Activated naive CD4-positive, alpha-beta T cell treated with anti-CD3 and anti-CD28 coated beads, Interleukin-2, amount 10 ng/mL, durations not matched to agents 7 days and 5 days (primary cell): Measurements from ENCODE around the gene RYR2.
A peak's percentile ranks its signal among the peaks of the same experiment; 100 is the strongest.
"Not testable (repeated sequence)": the region's sequence is repeated elsewhere in the genome, so short reads cannot be mapped to it uniquely, and the experiment has no call there.

Source experiments
- CTCF ChIA-PET: fragments of 350-600 bp; sonication (Branson Sonifier 250); formaldehyde crosslinking; loops from one replicate; lab custom pipeline; 2021; ENCODE audit warnings: antibody characterized with exemption; lab: Charles Lee
- DNase-seq: peaks from one replicate; pipeline ENCODE4 v3.0.0-alpha.2; 2020
- H3K27ac Mint-ChIP-seq: one replicate; pipeline ENCODE4 v1.8.0; 2021; ENCODE audit warnings: mild to moderate bottlenecking, moderate library complexity, mixed read lengths
- H3K27me3 Mint-ChIP-seq: one replicate; pipeline ENCODE4 v1.8.0; 2021; ENCODE audit warnings: mild to moderate bottlenecking, mixed read lengths
- H3K36me3 Mint-ChIP-seq: one replicate; pipeline ENCODE4 v1.8.0; 2021; ENCODE audit warnings: mixed read lengths
- H3K4me1 Mint-ChIP-seq: one replicate; pipeline ENCODE4 v1.8.0; 2021; ENCODE audit warnings: mixed read lengths
- H3K4me3 Mint-ChIP-seq: one replicate; pipeline ENCODE4 v1.8.0; 2021; ENCODE audit warnings: mild to moderate bottlenecking, moderate library complexity, mixed read lengths
- H3K9me3 Mint-ChIP-seq: one replicate; pipeline ENCODE4 v1.8.0; 2021; ENCODE audit warnings: mixed read lengths

The RYR2 gene

DNA sequence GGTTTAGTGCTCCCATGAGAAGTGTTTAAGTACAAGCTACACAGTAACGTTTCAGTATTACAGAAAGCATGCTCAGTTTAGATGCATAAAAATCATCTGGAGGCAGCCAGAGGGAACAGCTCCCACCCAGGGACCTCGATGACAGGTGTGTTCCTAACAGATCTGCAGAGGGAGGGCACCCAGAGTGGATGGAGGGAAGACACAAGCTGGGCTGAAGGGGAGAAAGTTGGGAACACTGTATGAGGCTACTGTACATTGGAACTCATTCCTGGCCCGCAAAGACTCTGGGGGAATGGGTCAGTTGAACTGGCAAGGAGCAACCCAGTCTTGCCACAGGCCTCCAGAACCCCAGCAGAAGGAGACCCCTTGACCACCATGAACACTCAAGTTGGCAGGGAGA, 796.3 kb downstream of the RYR2 start:
- H3K4me1 Mint-ChIP-seq, result no peaks in the 10 kb centered on the region
- H3K36me3 Mint-ChIP-seq, result no peaks in the 10 kb centered on the region
- no peak overlapping the region for H3K4me3 Mint-ChIP-seq
- no peak overlapping the region for H3K27ac Mint-ChIP-seq
- CTCF ChIA-PET, result no interaction called here
- DNase-seq, result no peak
- H3K9me3 Mint-ChIP-seq, result peaks cover 9% of the 10 kb centered on the region
- no peaks in the 10 kb centered on the region for H3K27me3 Mint-ChIP-seq

DNA sequence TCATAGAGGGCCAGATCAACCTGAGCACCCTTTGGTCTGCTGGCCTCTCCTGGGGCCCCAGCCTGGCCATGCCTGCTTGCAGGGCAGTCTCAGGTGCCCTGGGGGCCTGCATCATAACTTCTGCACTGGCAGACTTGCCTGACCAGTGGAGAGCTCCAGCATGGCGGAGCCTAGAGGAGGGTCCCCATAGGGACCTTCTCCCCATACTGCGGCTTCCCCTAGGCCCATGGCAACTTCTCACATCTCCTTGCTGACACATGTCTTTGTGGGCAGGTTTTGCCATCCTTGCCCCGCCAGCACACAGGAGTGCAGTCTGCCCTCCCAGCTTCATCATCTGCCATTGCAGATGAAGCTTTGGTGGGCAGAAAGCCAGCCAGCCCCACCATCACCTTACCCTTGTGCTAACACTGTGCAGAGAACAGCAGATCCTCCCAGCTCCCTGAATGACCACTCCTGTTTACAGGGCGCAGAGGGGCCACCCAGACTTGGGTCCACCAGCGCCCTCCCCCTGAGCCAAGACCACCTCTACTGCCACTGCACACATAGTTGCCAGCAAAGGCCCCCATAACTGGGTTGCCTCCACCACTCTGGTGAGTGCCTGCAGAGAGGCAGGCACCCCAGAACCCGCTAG, 797.0 kb downstream of the RYR2 start:
- Mint-ChIP-seq H3K4me3 (no peak overlapping the region), H3K27ac (no peak overlapping the region), H3K9me3 (peaks cover 9% of the 10 kb centered on the region), H3K36me3 (no peaks in the 10 kb centered on the region), H3K4me1 (no peaks in the 10 kb centered on the region), H3K27me3 (no peaks in the 10 kb centered on the region)
- no peak for DNase-seq
- CTCF ChIA-PET, result no interaction called here

DNA sequence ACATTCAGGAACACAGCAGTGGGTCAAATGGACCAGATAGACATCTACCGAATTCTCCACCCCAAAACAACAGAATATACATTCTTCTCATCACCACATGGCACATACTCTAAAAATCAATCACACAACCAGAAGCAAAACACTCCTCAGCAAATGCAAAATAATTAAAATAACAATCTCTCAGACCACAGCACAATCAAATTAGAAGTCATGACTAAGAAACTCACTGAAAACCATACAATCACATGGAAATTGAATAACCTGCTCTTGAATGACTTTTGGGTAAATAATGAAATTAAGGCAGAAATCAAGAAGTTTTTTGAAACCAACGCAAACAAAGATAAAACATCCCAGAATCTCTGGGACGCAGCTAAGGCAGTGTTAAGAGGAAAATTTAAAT, 799.5 kb downstream of the RYR2 start:
- Mint-ChIP-seq H3K36me3 (no peaks in the 10 kb centered on the region), H3K27ac (no peak overlapping the region), H3K4me3 (no peak overlapping the region), H3K4me1 (no peaks in the 10 kb centered on the region), H3K9me3 (peaks cover 11% of the 10 kb centered on the region), H3K27me3 (no peaks in the 10 kb centered on the region)
- CTCF ChIA-PET, result no interaction called here
- no peak for DNase-seq

DNA sequence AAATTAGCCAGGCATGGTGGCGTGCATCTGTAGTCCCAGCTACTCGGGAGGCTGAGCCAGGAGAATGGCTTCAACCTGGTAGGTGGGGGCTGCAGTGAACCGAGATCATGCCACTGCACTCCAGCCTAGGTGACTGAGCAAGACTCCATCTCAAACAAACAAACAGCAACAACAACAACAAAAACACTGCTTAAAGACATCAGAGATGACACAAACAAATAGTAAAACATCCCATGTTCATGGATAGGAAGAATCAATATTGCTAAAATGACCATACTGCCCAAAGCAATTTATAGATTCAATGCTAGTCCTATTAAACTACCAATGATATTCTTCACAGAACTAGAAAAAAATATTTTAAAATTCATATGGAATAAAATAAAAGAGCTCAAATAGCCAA, 801.5 kb downstream of the RYR2 start:
- H3K27me3 Mint-ChIP-seq, CTCF ChIA-PET, H3K4me1 Mint-ChIP-seq, DNase-seq, H3K27ac Mint-ChIP-seq, H3K9me3 Mint-ChIP-seq, H3K4me3 Mint-ChIP-seq, H3K36me3 Mint-ChIP-seq: not testable (repeated sequence)

DNA sequence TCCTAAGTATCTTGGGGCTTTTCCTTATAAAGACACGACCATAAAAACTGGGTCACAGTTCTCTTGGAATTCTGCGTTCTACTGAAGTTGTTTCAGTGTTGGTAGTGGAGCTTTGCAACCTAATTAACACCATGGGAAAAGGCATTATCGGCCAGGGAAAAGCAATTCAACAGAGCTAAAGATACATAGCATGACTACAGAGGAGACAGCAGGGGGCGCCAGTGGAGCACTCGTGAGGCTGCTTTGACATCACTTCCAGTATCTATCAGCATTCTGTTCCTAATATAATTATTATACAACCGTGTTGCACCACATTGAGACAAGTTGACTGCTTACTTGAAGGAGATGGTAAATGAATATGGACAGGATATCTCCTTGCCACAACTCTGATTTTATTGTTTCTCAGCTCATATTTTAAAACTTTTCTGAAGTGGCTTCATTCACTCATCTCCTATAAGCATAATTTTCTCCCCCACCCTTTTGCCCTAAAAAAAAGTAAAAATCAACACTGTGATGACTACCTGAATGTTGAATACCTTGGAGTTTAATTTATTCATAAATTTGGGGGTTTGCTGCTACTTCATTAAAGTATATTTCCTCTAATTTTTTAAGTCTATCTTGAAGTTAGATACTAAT, 809.3 kb downstream of the RYR2 start:
- Mint-ChIP-seq H3K9me3 (peaks cover 5% of the 10 kb centered on the region), H3K27me3 (no peaks in the 10 kb centered on the region), H3K4me3 (no peak overlapping the region), H3K27ac (no peak overlapping the region), H3K36me3 (no peaks in the 10 kb centered on the region), H3K4me1 (no peaks in the 10 kb centered on the region)
- CTCF ChIA-PET, result interaction anchor here (1.2 kb wide), 1 partner anchor 12 kb away, joined by 13 read pairs; no protein-coding TSS in a partner anchor
- peak; percentile 21 for DNase-seq

DNA sequence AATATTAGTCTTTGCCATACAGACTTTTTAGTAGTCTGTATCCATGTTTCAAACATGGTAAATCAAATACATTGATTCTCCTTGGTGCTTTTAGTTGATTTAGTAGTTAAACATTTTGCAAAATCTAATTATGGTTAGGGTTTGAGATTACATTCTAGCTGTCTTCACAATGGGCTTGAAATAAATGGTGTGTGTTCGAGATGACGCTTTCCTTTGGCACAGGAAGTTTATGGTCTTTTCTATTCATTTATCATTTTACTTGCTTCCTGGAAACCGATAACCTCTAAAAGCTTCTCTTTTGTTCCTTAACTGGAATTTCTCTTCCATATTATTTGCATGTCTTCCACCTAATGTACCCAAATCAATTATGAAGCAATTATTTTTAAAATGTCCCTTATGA, 810.4 kb downstream of the RYR2 start:
- H3K27ac Mint-ChIP-seq, result no peak overlapping the region
- no peak overlapping the region for H3K4me3 Mint-ChIP-seq
- DNase-seq, result no peak
- no peaks in the 10 kb centered on the region for H3K27me3 Mint-ChIP-seq
- CTCF ChIA-PET, result no interaction called here
- H3K36me3 Mint-ChIP-seq, result no peaks in the 10 kb centered on the region
- H3K9me3 Mint-ChIP-seq, result peaks cover 5% of the 10 kb centered on the region
- H3K4me1 Mint-ChIP-seq, result no peaks in the 10 kb centered on the region

DNA sequence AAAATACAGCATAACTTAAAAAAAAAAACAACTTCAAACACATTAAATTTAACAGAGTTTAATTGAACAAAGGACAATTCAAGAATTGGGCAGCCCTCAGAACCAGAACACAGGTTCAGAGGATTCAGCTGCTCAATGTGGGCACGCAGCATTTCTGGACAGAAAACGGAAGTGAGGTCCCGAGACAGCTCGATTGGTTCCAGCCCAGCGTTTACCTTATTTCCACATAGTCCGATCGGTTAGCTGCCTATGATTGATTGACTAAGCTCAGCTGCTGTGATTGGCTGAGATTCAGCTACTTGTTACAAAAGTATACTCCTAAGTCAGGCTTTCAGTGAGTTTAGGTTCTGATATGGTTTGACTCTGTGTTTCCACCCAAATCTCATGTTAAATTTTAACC, 815.5 kb downstream of the RYR2 start:
- Mint-ChIP-seq H3K4me1 (no peaks in the 10 kb centered on the region), H3K27ac (no peak overlapping the region), H3K9me3 (peaks cover 3% of the 10 kb centered on the region), H3K36me3 (no peaks in the 10 kb centered on the region), H3K4me3 (no peak overlapping the region), H3K27me3 (no peaks in the 10 kb centered on the region)
- CTCF ChIA-PET, result no interaction called here
- no peak for DNase-seq

DNA sequence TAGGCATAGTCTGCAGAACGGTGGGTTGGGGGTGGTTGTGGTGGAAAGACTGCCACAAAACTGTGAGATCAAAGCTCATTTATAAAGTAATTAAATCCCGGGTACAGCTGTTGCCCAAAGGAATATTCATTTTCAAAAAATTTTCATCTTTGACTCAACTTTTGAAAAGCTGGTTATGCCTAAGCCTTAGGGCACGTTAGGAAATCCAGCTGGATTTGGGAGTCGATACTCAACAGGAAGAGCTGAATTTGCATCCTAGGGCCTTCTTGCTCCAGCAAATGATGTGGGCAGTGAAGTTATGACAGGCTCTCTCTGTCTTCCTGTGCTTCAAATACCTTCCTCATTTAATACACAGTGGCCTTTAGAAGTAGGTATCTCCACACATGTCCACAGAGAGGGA, 817.0 kb downstream of the RYR2 start:
- Mint-ChIP-seq H3K4me1 (no peaks in the 10 kb centered on the region), H3K27me3 (no peaks in the 10 kb centered on the region), H3K9me3 (peaks cover 3% of the 10 kb centered on the region), H3K27ac (no peak overlapping the region), H3K4me3 (no peak overlapping the region), H3K36me3 (no peaks in the 10 kb centered on the region)
- DNase-seq, result no peak
- CTCF ChIA-PET, result no interaction called here

DNA sequence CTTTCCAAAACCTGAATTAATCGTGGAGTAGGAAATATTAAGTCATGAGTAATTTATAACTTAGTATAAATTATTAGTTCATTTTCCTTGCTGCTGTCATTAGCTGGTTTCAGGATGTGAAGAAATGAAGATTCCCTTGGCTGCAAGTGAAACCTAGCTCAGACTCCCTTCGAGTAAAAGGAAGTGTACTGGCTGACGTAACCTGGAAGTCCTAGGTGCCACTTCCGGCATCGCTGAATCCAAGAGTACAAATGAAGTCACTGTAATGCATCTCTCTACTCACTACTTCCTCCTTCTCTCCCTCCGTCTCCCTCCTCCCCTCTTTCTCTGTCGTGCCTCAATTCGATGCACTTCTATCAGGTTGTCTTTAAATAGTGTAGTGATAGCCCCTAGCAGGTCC, 820.0 kb downstream of the RYR2 start:
- no peak overlapping the region for H3K27ac Mint-ChIP-seq
- DNase-seq, result no peak
- no peaks in the 10 kb centered on the region for H3K9me3 Mint-ChIP-seq
- H3K27me3 Mint-ChIP-seq, result peaks cover 5% of the 10 kb centered on the region
- CTCF ChIA-PET, result interaction anchor here (1.9 to 2.6 kb wide), 2 partner anchors 11 to 14 kb away, joined by 5 to 13 read pairs; no protein-coding TSS in a partner anchor
- H3K36me3 Mint-ChIP-seq, result no peaks in the 10 kb centered on the region
- H3K4me1 Mint-ChIP-seq, result no peaks in the 10 kb centered on the region
- H3K4me3 Mint-ChIP-seq, result no peak overlapping the region

DNA sequence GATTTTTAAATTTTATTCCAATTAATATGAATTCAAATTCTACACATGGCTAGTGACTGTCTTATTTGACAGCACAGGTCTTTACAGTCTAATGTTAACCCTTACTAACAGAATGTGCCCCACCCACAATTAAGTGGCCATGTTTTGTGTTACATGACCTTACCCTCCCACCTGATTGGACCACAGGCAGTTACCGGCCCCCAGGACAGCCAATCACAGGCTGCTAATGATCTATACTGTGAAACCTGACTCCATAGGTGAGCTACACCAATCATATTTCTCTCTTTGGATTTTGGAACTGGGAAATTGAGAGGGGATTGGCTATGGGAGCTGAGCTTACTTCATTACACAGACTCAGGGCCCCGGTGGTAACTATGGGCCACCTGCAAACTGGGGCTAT, 821.2 kb downstream of the RYR2 start:
- Mint-ChIP-seq H3K4me1 (no peaks in the 10 kb centered on the region), H3K27me3 (peaks cover 5% of the 10 kb centered on the region), H3K9me3 (no peaks in the 10 kb centered on the region), H3K36me3 (no peaks in the 10 kb centered on the region), H3K4me3 (no peak overlapping the region), H3K27ac (no peak overlapping the region)
- CTCF ChIA-PET, result interaction anchor here (1.9 to 2.6 kb wide), 3 partner anchors 7 to 12 kb away, joined by 5 to 13 read pairs (median 9); no protein-coding TSS in a partner anchor
- DNase-seq, result no peak

DNA sequence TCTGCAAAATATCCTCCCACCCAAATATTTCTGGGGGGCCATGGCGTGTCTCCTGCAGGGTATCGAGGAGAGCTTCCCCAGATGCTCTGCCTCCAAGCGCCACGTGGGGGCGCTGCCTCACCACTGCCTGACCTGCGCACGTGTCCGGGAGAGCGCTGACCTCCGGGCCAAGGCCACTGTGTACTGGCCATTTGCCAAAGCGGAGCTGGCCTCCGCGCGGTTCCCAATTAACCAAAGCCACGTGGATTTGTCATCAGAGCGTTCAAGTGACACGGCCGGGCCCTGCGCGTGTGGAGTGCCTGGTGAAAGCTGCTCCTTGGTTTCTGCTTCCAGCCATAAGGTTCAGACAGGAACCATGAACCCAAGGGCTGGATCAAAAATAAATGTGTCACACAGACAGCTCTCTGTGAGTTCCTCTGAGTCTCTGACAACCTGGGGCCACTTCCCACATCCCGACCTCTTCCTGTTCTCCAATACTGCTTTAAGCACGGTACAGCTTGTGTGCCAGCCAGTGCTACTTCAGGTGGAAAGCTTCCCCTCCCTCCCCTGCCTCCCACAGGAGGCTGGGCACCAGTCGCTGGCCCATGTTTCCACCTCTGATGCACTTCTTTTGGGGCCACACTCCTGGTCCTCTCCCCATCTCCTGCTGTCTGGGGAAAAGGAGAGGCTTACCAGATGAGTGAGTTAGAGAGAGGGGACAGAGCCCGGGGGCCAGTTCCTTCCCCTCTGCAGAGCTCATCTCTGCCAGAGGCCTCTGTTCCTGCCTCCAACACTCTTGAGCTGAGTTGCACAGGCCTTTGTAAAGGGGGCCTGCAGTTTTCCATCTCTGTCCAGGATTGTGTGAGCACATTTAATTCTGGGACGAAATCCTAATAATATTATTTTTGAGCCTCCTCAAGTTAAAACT, 822.6 kb downstream of the RYR2 start:
- Mint-ChIP-seq H3K9me3 (no peaks in the 10 kb centered on the region), H3K36me3 (no peaks in the 10 kb centered on the region), H3K27me3 (peaks cover 5% of the 10 kb centered on the region), H3K4me3 (no peak overlapping the region), H3K4me1 (no peaks in the 10 kb centered on the region), H3K27ac (no peak overlapping the region)
- DNase-seq, result no peak
- CTCF ChIA-PET, result interaction anchor here (1.1 to 2.6 kb wide), 6 partner anchors 9 to 64 kb away, joined by 3 to 13 read pairs (median 4); partner anchors contain the start of gene ZP4

DNA sequence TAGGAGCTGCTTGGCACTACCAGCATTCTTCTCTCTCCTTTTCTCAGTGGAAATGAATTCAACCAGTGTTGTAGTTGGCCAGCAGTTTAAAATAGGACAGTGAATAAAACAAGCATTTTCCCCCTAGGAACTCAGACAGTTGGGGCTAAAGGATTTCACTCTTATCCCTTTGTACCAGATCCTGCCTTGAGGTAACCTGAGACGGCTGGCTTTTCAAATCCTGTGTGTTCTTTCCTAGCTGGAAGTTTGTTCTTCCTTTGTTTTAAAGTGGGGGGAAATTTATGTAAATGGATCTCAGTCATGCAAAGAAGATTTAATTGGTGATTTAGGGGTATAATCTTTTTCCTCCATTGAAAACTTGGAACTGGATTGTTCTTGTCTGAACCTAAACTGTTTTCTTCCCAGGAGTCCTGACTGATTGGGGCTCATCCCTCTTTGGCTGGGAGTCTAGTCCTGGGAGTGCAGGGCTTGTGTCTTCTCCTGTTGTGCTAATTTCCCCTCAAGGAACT, 825.5 kb downstream of the RYR2 start:
- no peak overlapping the region for H3K27ac Mint-ChIP-seq
- H3K4me1 Mint-ChIP-seq, result no peaks in the 10 kb centered on the region
- peaks cover 5% of the 10 kb centered on the region for H3K27me3 Mint-ChIP-seq
- H3K36me3 Mint-ChIP-seq, result no peaks in the 10 kb centered on the region
- H3K9me3 Mint-ChIP-seq, result peaks cover 8% of the 10 kb centered on the region
- H3K4me3 Mint-ChIP-seq, result no peak overlapping the region
- no peak for DNase-seq
- CTCF ChIA-PET, result no interaction called here

DNA sequence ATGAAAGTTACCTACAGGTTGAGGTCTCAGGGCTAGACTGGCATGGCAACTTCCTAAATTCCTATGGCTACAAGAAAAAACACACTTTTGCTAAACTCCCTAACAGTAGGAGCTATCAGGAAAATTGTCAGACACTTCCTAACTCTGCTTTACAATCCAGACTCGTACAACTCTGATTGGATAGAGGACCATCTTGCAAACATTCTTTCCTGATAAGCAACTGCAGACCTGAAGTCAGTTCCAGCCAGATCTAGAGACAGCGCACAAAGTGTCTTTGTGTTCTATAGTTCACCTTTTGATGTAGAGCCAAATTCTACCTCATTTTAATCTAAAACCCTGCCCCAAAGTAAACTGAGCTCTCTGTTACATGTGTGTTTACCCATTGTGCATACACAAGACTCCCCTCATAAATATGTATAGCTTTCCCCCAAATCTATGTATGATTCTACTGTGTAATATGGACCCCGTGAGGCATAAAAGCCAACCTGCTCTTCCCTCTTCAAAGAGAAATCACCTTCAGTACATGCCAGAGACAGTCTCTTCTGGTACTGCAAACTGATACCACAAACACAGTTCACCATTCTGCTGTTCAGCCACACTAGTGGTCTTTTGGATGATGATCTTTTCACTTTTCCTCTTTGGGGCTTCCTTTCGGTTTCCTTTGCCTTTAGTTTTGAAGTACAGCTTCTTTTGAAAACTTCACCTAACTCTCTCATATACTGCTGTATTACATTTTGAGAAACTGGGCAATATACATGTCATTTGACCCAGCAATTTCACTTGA, 827.0 kb downstream of the RYR2 start:
- Mint-ChIP-seq H3K9me3 (peaks cover 9% of the 10 kb centered on the region), H3K4me3 (no peak overlapping the region), H3K27ac (no peak overlapping the region), H3K4me1 (no peaks in the 10 kb centered on the region), H3K27me3 (peaks cover 5% of the 10 kb centered on the region), H3K36me3 (no peaks in the 10 kb centered on the region)
- CTCF ChIA-PET, result no interaction called here
- DNase-seq, result no peak
